Keratinocyte (primary cell): Measurements from ENCODE around the gene ISOC2.

ENCODE experiments used
- CTCF ChIP-seq, 3 experiments: IDR thresholded peaks in 1 of 3; conservative IDR thresholded peaks in 1 of 3; optimal IDR thresholded peaks in 1 of 3; 2 replicates in 2 of 3; 3 replicates in 1 of 3; pipeline versions ENCODE3 to v1.5.1; 2011; ENCODE audit warnings: low read length in 3 of 3, mild to moderate bottlenecking in 3 of 3, moderate library complexity in 2 of 3, control low read depth in 1 of 3, inconsistent platforms in 1 of 3; ENCODE audit not compliant: insufficient read depth in 2 of 3; ENCODE audit errors: extremely low read depth in 1 of 3
- EZH2 ChIP-seq: IDR thresholded peaks from one replicate; pipeline ENCODE4 v1.6.1; 2012; ENCODE audit warnings: inconsistent platforms, mild to moderate bottlenecking, low read length, moderate library complexity

DNA sequence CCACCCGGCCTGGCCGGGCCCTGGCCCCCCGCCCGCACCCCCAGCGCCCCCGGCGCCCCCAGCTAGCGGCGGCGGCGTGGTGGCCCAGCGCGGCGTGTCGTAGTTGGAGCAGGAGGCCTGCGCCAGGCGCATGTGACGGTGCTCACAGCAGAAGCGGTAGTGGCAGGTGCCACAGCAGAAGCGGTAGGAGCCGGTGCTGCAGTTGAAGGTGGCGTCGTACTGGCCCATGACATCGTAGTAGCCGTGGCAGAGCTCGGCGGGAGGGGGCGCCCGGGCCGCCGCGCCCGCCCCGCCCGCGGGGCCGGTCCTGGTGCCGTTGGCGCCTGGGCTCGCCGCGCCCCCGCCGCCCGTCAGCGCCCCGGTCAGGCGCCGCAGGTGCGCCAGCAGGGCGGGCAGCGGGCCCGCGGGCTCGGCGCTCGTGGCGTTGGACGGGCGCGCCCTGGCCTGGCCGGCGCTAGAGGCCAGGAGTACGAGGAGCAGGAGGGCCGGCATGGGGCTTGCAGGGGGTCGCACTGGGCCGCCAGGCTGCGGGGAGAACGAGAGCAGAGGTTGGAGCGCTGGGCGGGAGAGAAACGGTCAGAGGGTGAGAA lies 19.0 kb downstream of the ISOC2 start:
- TF ChIP-seq CTCF (optimal IDR thresholded peaks at IDR 0.05 in 1 of 3, IDR thresholded peaks at IDR 0.05 in 1 of 3, conservative IDR thresholded peaks at IDR 0.05 in 1 of 3; ENCODE audit: extremely low read depth in 1 of 3, insufficient read depth in 2 of 3, low read length in 3 of 3): no peak
- no peak for TF ChIP-seq EZH2
